Measurements from ENCODE around the gene ITSN1. TPM values are rescaled to one million over a fixed set of nuclear protein-coding genes. Genes with fewer than 3 reads are reported as not detected.
A peak's percentile ranks its signal among the peaks of the same experiment; 100 is the strongest.

ITSN1 gene
- total and polyA plus RNA-seq, 4 donors, result 11.2 to 46.0 (median 19.8) TPM

- H3K36me3 ChIP-seq (ENCODE audit: control insufficient read depth in 4 of 4, insufficient read depth in 4 of 4, low read length in 4 of 4), result no peaks in the 10 kb centered on the region
These were observed 206.1 kb downstream of the ITSN1 start for GRCh38 chr21:33848249-33848953.

GRCh38 chr21:33849834-33850233, 207.5 kb downstream of the ITSN1 start:
- no peaks in the 10 kb centered on the region for H3K36me3 ChIP-seq (ENCODE audit: control insufficient read depth in 4 of 4, insufficient read depth in 4 of 4, low read length in 4 of 4)
- no peak for ATAC-seq (ENCODE audit: insufficient read depth, low FRiP score)
- TF ChIP-seq CTCF (IDR thresholded peaks at IDR 0.05; ENCODE audit: control extremely low read depth, extremely low read depth), result no peak
- no peak overlapping the region for H3K9ac ChIP-seq (ENCODE audit: insufficient read depth in 1 of 2, low read length in 2 of 2)
- H3K9me3 ChIP-seq (ENCODE audit: control insufficient read depth in 4 of 4, insufficient read depth in 3 of 4, low read length in 3 of 4), result peaks cover 0 to 5% (median 0%) of the 10 kb centered on the region in 4 donors
- peak in 1 of 3 donors; percentile 38 for DNase-seq
- H3K4me3 ChIP-seq, result no peak overlapping the region
- H3K4me1 ChIP-seq (ENCODE audit: control insufficient read depth in 5 of 5, insufficient read depth in 5 of 5, low read length in 5 of 5), result no peaks in the 10 kb centered on the region
- H3K27ac ChIP-seq (ENCODE audit: low read depth in 1 of 2, low read length in 1 of 2), result no peak overlapping the region
- H3K27me3 ChIP-seq (ENCODE audit: control insufficient read depth in 3 of 3, insufficient read depth in 3 of 3, low read length in 2 of 3), result no peaks in the 10 kb centered on the region

More at GRCh38 chr21:33848249-33848953, 206.1 kb downstream of the ITSN1 start:
- Histone ChIP-seq H3K4me1 (ENCODE audit: control insufficient read depth in 5 of 5, insufficient read depth in 5 of 5, low read length in 5 of 5) (peaks cover 0 to 10% (median 2%) of the 10 kb centered on the region in 5 donors), H3K27ac (ENCODE audit: low read depth in 1 of 2, low read length in 1 of 2) (no peak overlapping the region), H3K4me3 (no peak overlapping the region), H3K9ac (ENCODE audit: insufficient read depth in 1 of 2, low read length in 2 of 2) (no peak overlapping the region), H3K27me3 (ENCODE audit: control insufficient read depth in 3 of 3, insufficient read depth in 3 of 3, low read length in 2 of 3) (no peaks in the 10 kb centered on the region), H3K9me3 (ENCODE audit: control insufficient read depth in 4 of 4, insufficient read depth in 3 of 4, low read length in 3 of 4) (peaks cover 0 to 5% (median 0%) of the 10 kb centered on the region in 4 donors)
- no peak for TF ChIP-seq CTCF (IDR thresholded peaks at IDR 0.05; ENCODE audit: control extremely low read depth, extremely low read depth)
- DNase-seq (no peak), ATAC-seq (ENCODE audit: insufficient read depth, low FRiP score) (no peak)
- WGBS, 2 donors, result 89 to 90% methylated on average over 17 of the region's 17 CpGs

GRCh38 chr21:33850401-33850800, 208.1 kb downstream of the ITSN1 start:
- H3K9me3 ChIP-seq (ENCODE audit: control insufficient read depth in 4 of 4, insufficient read depth in 3 of 4, low read length in 3 of 4), result peaks cover 0 to 5% (median 0%) of the 10 kb centered on the region in 4 donors
- no peak overlapping the region for H3K27ac ChIP-seq (ENCODE audit: low read depth in 1 of 2, low read length in 1 of 2)
- H3K36me3 ChIP-seq (ENCODE audit: control insufficient read depth in 4 of 4, insufficient read depth in 4 of 4, low read length in 4 of 4), result no peaks in the 10 kb centered on the region
- H3K9ac ChIP-seq (ENCODE audit: insufficient read depth in 1 of 2, low read length in 2 of 2), result no peak overlapping the region
- H3K4me3 ChIP-seq, result no peak overlapping the region
- TF ChIP-seq CTCF (IDR thresholded peaks at IDR 0.05; ENCODE audit: control extremely low read depth, extremely low read depth), result no peak
- 91 to 95% methylated on average over 11 of the region's 11 CpGs for WGBS, 2 donors
- no peaks in the 10 kb centered on the region for H3K4me1 ChIP-seq (ENCODE audit: control insufficient read depth in 5 of 5, insufficient read depth in 5 of 5, low read length in 5 of 5)
- no peaks in the 10 kb centered on the region for H3K27me3 ChIP-seq (ENCODE audit: control insufficient read depth in 3 of 3, insufficient read depth in 3 of 3, low read length in 2 of 3)
- DNase-seq, result no peak
- ATAC-seq (ENCODE audit: insufficient read depth, low FRiP score), result no peak

Measured in lung (tissue), 12 donors.